GM19025 (cell line): ENCODE data around the gene ADCY9.
"Not testable (repeated sequence)": the region's sequence is repeated elsewhere in the genome, so short reads cannot be mapped to it uniquely, and the experiment has no call there.

Experiments used
- ATAC-seq: cut with Tn5 transposase; IDR thresholded peaks from one replicate; pipeline ENCODE4 v1.9.1; 2021; ENCODE audit warnings: mild to moderate bottlenecking, low read depth, moderate library complexity; ENCODE audit not compliant: unreplicated experiment

Gene ADCY9

DNA sequence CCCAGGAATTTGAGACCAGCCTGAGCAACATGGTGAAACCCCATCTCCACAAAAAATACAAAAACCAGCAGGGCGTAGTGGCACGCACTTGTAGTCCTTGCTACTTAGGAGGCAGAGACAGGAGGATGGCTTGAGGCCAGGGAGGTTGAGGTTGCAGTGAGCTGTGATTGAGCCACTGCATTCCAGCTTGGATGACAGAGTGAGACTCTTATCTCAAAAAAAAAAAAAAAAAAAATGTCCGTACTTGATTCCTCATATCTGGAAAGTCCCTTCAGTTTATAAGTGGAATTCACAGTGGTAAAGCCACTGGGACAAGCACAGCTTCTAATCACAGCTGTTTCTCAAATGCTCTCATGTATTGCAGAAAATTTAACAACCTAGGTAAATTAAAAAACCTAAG is 157.1 kb downstream of the ADCY9 start:
- ATAC-seq, result no peak

DNA sequence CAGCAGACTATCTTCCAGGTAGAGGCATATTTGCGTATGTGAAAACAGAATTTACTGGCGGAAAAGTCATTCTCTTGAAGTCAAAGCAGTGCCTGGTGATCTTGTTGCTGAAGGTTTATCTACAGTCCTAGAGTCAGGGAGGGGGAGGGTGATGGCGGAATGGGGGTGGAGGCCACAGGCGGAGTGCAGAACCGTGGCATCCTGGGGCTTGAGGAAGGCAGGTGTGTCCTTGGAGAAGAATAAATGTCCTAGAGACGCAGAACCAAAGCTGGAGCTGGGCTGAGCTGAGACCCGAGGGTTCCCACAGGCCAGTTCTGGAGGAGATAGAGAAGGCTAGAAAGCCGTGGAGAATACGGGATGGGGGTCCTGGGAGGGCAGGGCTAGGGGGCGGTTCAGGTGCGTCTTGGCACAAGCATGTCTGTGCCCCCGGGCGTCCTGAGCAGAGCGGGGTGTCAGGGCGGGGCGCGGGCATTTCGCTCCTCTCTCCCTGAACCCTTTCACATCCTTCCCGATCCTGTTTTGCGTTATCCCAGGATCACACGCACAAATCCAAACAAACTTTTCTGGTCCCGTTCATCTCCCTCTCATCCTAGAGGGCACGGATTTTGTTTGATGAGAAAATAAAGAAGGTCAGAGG is 158.8 kb downstream of the ADCY9 start:
- no peak for ATAC-seq

DNA sequence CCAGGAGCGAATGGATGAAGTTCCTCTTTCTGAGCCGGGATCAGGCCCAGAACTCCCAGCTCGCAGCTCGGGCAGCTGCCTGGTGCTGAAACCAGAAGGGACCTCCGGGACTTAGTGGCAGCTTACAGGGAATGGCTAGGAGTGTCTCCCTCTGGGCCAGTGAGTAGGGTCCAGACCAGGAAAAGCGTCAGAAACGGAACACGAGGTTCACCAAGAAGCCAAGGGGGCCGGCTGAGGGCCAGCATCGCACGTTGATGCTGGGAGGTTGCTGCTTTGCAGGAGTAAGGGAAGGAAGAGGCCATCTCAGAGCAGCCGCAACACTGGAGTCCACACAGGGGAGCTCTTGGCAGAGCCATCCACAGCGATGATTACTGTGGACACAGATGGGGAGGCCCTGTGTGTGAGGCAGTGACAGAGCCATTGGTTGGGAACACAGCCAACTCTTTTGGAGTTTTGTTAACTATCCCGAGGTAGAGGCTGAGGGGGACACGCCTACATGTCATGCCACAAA is 161.8 kb downstream of the ADCY9 start:
- ATAC-seq, result no peak

DNA sequence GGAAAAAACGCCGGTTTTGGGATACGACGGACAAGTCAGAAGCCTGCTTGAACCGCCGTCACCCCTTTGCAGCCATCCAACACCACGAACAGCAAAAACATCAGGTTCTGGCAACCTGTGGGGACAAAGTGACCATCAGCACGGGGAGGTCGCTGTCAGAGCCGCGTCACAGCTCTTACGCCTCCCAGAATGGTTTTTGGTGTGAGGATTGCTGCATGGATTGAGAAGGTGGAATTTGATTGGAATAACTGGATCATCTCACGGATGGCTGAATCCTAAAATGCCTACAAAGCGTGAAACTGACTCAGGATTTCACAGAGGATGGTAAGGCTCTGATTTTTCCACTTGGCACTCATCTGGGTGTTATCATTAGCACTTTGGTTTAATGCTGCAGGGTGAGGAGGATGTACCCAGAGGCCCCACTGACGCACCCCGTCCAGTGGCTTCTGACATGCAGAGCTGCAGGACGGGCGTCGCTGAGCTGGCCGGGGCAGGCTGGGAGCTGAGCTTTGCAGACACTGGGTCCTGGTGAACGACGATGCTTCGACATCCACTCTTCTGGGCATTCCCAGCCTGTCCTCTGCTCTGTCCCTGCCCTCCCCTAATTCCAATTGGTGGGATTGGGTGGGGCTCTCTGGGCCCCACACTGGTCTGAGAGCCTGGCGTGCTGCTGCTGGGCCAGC is 162.4 kb downstream of the ADCY9 start:
- ATAC-seq, result no peak

- ATAC-seq, result no peak
Measured at GRCh38 chr16:3952737-3953131, 163.5 kb downstream of the ADCY9 start.

GRCh38 chr16:3951861-3952736 is 164.1 kb downstream of the ADCY9 start:
- ATAC-seq, result no peak

DNA sequence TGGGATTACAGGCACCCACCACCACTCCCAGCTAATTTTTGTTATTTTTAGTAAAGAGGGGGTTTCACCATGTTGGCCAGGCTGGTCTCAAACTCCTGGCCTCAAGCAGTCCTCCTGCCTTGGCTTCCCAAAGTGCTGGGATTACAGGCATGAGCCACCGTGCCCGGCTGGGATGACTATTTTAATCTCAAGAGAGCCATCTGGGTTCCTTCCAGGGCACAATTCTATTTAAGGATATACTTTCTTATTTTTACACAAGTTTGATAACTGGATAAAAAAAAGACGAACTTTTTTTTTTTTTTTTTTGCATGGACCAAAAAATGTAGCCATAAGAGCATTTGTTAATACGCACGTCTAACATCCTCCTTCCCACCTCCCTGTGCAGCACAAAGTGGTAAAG is 164.9 kb downstream of the ADCY9 start:
- not testable (repeated sequence) for ATAC-seq

GRCh38 chr16:3950343-3951193 is 165.7 kb downstream of the ADCY9 start:
- no peak for ATAC-seq

DNA sequence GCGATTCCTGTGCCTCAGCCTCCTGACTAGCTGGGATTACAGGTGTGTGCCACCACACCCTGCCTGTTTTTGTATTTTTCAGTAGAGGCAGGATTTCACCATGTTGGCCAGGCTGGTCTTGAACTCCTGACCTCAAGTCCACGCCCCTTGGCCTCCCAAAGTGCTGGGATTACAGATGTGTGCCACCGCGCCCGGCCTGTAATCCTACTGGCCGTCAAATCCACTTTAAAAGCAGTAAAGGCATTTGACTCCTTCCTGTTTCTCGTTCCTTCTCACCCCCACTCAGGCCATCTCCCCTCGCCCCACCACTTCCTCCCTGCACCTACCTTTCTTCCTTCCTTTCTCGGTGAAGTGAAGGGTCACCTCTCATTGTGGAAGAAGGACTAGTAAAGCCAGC is 166.3 kb downstream of the ADCY9 start:
- no peak for ATAC-seq

GRCh38 chr16:3949287-3949686 is 167.0 kb downstream of the ADCY9 start:
- ATAC-seq, result no peak

DNA sequence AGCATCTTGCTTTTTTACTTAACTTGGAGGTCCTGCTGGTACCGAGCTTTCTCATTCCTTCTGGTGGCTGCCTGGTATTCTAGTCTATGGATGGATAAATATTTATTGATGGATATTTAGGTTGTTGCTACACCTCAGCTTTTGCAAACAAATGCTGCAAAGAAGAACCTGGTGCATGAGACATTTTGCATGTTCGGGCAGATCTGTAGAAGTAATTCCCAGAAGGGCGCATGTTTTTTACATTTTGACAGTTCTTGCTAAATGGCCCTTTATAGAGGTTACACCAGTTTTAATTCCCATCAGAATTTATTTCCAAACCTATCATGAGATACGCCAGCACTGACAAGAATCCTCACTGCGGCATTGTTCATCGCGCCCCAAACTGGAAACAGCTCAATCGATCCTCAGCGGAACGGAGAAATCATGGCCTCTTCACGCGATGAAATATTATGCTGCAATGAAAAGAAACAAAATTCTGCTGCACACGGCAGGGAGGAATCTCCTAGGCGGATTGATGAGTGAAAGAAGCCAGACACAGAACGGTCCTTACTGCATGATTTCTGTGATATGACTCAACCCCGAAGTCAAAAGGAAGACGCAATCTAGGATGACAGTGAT is 167.8 kb downstream of the ADCY9 start:
- no peak for ATAC-seq

DNA sequence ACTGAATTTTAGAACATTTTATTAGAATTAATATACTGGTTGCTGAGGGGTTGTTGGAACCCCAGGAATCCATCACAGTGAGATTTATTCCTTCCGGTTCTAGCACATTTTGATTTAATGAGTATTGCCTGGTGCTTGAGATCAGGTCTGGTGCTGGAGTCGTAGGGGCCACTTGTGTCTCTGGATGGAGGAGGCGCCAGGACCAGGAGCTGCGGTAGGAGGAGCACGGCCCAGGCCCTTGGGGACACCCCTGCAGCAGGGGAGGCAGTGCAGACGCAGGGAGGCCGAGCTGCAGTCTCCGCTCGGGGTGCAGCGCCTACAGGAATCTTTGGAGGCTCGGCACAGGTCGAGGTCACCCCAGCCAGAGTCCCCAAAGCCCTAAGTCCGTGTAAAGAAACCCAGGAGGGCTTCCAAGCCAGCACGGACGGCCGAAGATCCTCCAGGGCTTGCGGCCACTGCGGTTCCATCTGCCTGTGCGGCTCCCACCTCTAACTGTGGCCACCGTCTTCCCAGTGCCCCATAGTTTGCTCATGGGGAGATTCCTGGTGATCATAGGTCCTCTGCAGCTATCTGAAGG is 169.6 kb downstream of the ADCY9 start:
- no peak for ATAC-seq

- no peak for ATAC-seq
Measured at GRCh38 chr16:3945751-3946603, 170.3 kb downstream of the ADCY9 start.

DNA sequence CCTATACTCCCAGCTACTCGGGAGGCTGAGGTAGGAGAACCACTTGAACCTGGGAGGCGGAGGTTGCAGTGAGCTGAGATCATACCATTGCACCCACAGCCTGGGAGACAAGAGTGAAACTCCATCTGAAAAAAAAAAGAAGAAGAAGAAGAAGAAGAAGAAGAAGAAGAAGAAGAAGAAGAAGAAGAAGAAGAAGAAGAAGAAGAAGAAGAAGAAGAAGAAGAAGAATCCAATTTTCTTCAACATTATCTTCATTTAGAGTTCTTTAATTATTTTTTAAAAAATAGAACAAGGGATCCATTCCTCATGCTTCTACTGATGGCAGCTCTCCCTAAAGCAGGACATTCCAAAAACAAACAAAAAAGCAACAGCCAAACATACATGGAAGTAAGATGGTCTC is 171.8 kb downstream of the ADCY9 start:
- not testable (repeated sequence) for ATAC-seq

- not testable (repeated sequence) for ATAC-seq
Measured at GRCh38 chr16:3942146-3942545, 174.1 kb downstream of the ADCY9 start.

DNA sequence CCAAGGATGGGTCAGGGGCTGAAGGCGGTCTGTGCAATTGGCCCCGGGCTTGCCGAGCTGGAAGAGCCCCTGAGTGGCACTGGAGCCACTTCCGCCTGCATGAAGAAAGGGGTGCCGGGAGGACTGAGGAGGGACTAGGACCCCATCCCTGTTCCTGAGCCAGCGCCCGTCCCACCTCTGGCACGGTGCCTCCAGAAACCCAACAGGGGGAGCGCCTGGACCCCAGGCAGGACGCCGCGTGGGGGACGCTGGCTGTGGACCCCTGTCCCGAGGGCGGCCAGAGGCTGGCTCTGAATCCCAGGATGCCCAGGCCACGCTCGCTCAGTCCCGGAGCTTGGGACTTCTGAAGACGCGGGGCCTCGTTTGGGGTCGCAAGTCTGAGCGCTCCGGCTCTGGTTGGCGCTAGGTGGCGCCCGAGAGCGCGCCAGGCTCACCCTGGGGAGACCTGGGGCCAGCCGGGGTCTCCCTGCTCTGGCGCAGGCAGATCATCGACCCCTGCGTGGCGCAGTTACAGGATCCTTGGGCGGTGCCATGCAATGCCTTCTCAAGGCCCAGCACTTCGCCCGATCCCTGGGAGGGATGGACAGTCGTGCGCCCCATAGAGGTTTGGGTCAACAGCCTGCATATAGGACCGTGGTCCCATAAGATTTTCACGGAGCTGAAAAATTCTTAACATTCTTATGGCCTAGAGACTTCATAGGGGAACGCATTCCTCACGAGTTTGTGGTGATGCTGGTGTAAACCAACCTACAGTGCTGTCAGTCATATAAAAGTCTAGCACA is 177.2 kb downstream of the ADCY9 start:
- no peak for ATAC-seq

DNA sequence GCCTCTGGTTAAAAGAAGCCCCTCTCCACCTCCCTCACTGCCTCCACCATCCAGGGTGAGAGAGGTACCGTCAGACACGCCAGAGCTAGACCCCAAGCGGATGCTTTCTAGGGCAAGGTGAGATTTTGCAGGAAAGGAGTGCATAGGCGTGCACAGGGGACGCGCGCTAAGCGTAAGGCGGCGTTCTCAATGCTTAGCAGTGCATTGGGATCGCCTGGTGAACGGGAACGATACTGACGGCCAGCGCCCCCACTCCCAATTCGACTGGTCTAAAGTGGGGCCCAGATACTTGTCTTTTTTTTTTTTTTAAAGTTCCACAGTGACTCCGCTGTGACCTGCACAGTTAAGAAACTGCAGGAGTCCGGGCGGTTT is 177.8 kb downstream of the ADCY9 start:
- no peak for ATAC-seq
